NCI-H82 (cell line): ENCODE results near the gene ABCE1.

Experiments
- DNase-seq: peaks from one replicate; lab custom pipeline; 2025; lab: John Stamatoyannopoulos, UW

ABCE1 gene

GRCh38 chr4:145097821-145098674, at the start of gene ABCE1, which contains the start of gene ANAPC10:
ABCE1 (plus strand) TSS chr4:145098311; CDS start chr4:145104413, 6,102 bp downstream.
ANAPC10 (minus strand) TSS chr4:145098196; CDS start chr4:145096099, 2,097 bp downstream.
- peak; percentile 98 for DNase-seq

- DNase-seq = no peak
Measured at GRCh38 chr4:145048817-145049216, 49.3 kb upstream of the ABCE1 start.

- no peak for DNase-seq
Measured at GRCh38 chr4:145049241-145049640, 48.9 kb upstream of the ABCE1 start.

- DNase-seq = no peak
Measured at GRCh38 chr4:145055533-145056257, 42.4 kb upstream of the ABCE1 start.

- DNase-seq = no peak
Measured at GRCh38 chr4:145056325-145057130, 41.6 kb upstream of the ABCE1 start.

- DNase-seq = no peak
Measured at GRCh38 chr4:145058256-145058655, 39.9 kb upstream of the ABCE1 start.

DNA sequence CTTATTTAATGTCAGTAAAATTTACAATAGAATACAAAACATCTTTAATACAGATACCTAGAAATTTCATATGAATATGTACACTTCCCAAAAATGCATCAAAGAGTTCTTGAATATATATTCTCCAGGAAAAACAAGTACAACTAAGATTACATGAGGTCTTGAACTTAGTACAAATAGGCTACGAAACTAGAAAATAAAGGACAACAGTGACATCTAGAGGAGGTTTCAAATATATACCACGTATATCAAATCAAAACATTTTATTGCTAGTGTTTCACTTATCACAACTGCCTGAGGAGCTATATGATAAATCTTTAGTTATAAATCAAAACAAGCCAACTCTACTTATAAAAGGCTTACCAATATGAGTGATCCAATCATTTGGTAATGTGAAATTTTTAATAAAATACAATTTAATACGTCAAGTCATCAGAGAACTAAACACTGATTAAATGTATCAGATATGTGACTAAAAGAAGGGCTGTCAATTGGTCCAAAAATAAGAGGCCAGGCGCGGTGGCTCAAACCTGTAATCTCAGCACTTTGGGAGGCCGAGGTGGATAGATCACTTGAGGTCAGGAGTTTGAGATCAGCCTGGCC, 36.7 kb upstream of the ABCE1 start:
- DNase-seq = peak; percentile 66

DNA sequence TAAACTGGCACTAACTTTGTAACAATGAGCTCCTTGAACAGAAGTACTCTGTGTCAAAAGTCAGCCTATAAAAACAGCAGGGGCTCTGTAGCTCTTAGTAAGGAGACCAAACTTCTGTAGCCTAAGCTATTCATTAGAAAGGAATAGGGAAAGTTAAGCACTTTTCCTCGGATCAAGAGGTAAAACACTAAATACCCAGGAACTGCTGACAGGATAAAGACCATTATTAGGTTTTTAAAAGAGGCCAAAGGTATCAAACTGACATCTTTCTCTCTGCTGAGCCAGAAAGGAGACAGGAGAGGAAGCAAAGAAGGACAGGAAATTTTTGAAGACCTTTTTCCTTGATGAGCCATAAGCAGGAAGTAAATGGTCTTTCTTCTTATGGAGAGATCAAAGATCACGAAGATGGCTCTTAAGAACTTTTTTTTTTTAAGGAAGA, 32.0 kb upstream of the ABCE1 start:
- DNase-seq = no peak

DNA sequence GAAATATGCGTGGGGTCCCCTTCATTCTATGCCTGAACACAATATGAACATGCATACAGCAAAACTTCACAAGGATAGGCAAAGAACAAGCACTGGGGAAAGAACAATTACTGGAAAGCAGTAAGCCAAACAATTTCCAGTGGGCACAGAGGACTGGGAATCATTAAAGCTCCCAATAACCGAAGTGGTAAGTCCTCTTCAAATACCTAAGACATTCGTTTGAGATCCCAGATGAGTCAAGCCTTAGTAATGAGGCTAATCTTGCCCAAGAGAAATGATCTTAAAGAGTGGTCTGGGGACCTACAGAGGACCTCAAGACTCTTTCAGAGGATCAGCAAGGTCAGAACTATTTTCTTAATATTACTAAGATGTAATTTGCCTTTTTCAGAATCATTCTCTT, 28.8 kb upstream of the ABCE1 start:
- DNase-seq = no peak

DNA sequence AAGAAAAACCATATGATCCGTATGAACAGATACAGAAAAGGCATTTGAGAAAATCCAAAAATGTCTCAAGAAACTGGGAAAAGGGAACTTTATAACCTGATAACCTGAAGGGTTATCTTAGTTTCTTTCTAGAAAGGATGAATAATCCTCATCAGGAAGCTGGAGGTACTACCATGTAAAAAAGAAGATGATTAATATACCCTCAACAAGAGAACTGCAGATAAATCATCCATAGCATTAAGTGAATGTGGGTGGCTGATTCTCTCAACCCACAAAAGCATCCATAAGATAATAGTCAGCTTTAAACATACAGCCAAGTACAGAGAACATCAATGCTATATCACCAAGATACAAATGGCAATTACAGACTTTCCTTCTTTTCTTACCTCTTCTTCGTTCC, 26.6 kb upstream of the ABCE1 start:
- no peak for DNase-seq

DNA sequence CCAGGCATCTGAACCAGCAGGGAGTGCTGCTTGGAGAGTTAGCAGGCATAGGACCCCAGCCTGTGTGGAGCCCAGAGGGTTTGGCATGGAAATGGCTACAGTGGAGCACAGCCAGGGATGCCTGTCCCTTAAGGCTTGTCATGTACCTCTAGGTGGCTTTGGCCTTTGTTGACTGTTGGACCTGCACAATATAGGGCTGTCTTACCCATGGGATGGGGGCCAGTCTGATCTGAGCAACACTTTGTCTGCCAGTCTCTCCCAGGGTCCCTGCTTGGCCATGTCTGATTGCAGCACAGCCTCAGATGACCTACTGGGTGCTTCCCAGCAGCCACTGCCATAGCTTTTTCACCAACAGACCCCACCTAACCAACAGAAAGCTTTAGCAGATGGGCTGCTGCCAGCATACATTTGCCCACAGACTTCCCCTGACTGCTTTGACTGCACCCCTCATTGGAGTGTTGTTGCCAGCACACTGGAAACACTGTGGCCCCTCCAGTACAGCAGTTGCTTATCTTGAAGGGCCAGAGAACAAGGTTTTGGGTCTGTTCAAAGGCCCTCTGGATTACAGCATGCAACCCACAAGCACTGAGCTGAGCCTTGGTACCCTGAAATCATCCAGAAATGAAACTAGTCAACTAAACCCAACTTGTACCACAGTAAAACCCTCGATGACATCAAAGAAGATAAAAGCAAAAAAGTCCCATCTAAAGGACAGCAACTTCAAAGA, 22.2 kb upstream of the ABCE1 start:
- no peak for DNase-seq

GRCh38 chr4:145076469-145076855, 21.6 kb upstream of the ABCE1 start:
- DNase-seq = no peak

DNA sequence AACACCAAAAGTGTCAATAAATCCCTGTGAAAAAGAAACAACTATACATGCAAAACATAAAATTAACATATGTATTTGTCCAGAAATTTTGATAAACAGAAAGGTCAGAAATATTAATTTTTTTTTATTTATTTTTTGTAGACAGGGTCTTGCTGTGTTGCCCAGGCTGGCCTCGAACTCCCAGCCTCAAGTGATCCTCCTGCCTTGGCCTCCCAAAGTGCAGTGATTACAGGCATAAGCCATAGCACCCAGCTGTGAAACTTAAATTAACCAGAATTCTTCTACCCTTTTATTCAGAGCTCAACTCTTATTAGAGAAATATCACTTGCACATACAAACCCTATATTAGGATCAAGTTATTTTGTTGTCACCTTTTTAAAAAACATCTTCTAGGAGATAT, 16.4 kb upstream of the ABCE1 start:
- DNase-seq = no peak

GRCh38 chr4:145083891-145084605, 14.1 kb upstream of the ABCE1 start:
- no peak for DNase-seq

- no peak for DNase-seq
Measured at GRCh38 chr4:145090380-145090779, 7.7 kb upstream of the ABCE1 start.

GRCh38 chr4:145093638-145094037, 4.5 kb upstream of the ABCE1 start:
- no peak for DNase-seq

DNA sequence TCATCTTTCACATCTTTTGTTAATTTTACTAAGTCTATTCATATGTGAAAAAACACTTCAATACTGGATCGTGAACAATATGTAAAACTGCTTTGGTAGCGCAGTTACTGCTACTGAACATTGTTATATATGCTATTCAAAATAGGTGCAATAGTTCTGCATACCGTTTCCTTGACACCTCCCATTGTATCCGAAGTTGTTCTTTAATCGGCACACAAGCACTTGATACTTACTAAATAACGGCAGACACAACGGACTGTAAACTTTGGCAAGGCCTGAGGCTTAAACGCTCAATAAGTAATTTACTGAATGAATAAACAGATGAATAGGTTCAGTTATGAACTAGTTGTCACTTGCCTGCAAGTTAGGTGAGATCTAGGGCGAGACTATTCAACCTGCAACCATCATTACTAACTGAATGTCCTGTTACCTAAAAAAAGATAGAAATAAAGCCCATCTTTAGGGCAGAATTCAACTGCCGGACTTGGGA, 735 bp upstream of the ABCE1 start:
- DNase-seq = no peak

DNA sequence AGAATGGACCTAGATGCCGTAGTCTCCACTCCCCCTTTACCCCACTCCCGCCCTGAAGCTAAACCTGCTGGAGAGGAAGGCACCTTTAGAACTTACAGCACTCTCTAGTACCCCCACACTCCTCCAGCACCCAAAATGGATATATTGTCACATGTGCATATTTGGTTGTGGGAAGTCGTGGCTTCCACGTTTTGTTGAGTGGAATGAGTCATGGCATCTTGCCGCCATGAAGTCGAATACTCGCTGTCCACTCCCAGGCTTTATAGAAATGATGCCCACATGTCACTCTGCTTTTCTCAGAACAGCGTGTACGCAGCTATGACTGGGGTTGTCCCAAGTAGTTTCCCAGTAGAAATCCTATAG, 545 bp downstream of the ABCE1 start:
- DNase-seq = peak; percentile 60

GRCh38 chr4:145099653-145100052, 1.5 kb downstream of the ABCE1 start:
- no peak for DNase-seq

- no peak for DNase-seq
Measured at GRCh38 chr4:145101091-145101490, 3.0 kb downstream of the ABCE1 start.
